ENCODE data around the gene NRIP1. TPM values are rescaled to one million over a fixed set of nuclear protein-coding genes. Genes with fewer than 3 reads are reported as not detected.
A peak's percentile ranks its signal among the peaks of the same experiment; 100 is the strongest.

Gene NRIP1
- total RNA-seq, 1 experiment from 2014 or later = 29.6 TPM

- POLR2A ChIA-PET = no interaction called here
- Histone ChIP-seq H3K27ac (ENCODE audit: low read depth, low read length) (peak overlapping the region; percentile 95), H3K79me2 (ENCODE audit: insufficient read depth, low read length) (peaks cover 100% of the 10 kb centered on the region), H3K27me3 (ENCODE audit: insufficient read depth, low read length) (no peaks in the 10 kb centered on the region), H3K9me3 (ENCODE audit: control insufficient read depth in 1 of 2, insufficient read depth in 1 of 2, low read depth in 1 of 2, low read length in 2 of 2) (no peaks in the 10 kb centered on the region), H3K9me2 (ENCODE audit: insufficient read depth) (no peaks in the 10 kb centered on the region), H2AFZ (ENCODE audit: low read depth, low read length, poor library complexity, severe bottlenecking) (no peak overlapping the region), H3K4me1 (ENCODE audit: control insufficient read depth in 1 of 2, insufficient read depth in 2 of 2, low read length in 2 of 2) (peaks cover 42 to 76% of the 10 kb centered on the region in 2 experiments), H3K4me2 (ENCODE audit: low read length) (peak overlapping the region; percentile 75), H3K9ac (ENCODE audit: low read length) (peak overlapping the region; percentile 37), H3K36me3 (ENCODE audit: control insufficient read depth in 1 of 2, insufficient read depth in 2 of 2, low read length in 2 of 2) (no peaks in the 10 kb centered on the region), H4K20me1 (ENCODE audit: insufficient read depth) (no peaks in the 10 kb centered on the region), H3K4me3 (replicated peaks in 1 of 2; ENCODE audit: low read depth in 1 of 2, low read length in 2 of 2) (peak overlapping the region in 1 of 2 experiments; percentile 29; a peak in 1 of 4 replicates)
- no peak for ATAC-seq
- intact Hi-C loops (cut with micrococcal nuclease) = no loop called here
- TF ChIP-seq FOSL1 (IDR thresholded peaks at IDR 0.05; ENCODE audit: low read depth) = no peak
- TF ChIP-seq EGR1 (IDR thresholded peaks at IDR 0.05; ENCODE audit: low read depth) = no peak
- TF ChIP-seq CEBPB (IDR thresholded peaks at IDR 0.05; ENCODE audit: low read depth) = no peak
- TF ChIP-seq SP1 (IDR thresholded peaks at IDR 0.05; ENCODE audit: low read depth) = no peak
- no peak for TF ChIP-seq REST (IDR thresholded peaks at IDR 0.05; ENCODE audit: low read depth)
- TF ChIP-seq POLR2AphosphoS5 (IDR thresholded peaks at IDR 0.05; ENCODE audit: low read depth, low read length) = no peak
- no peak for TF ChIP-seq MAX (IDR thresholded peaks at IDR 0.05)
- TF ChIP-seq EZH2 (IDR thresholded peaks at IDR 0.05) = no peak
- TF ChIP-seq ELF1 (IDR thresholded peaks at IDR 0.05; ENCODE audit: borderline replicate concordance, low read depth) = no peak
- TF ChIP-seq POLR2A (IDR thresholded peaks at IDR 0.05; ENCODE audit: borderline replicate concordance, extremely low read depth, insufficient read depth, insufficient read length) = no peak
- CTCF ChIA-PET = no interaction called here
- RAD21 ChIA-PET (ENCODE audit: low non-redundant PET in 1 of 2, low total read pairs in 2 of 2, uncharacterized antibody in 2 of 2, unreplicated experiment in 2 of 2) = no interaction called here
- no peak for DNase-seq (ENCODE audit: low read depth, low spot score)
- BruUV-seq (replicated peaks) = no TSS peak
These were observed 11.3 kb downstream of the NRIP1 start for GRCh38 chr21:15053500-15053899.

All from HCT116 (cell line).